ENCODE results near the gene PIGQ. TPM values are rescaled to one million over a fixed set of nuclear protein-coding genes. Genes with fewer than 3 reads are reported as not detected.
A peak's percentile ranks its signal among the peaks of the same experiment; 100 is the strongest.

The PIGQ gene
- total and polyA plus RNA-seq, 2 of the 4 experiments (the other 2 are of a cell fraction), result 5.9 to 36.8 TPM

DNA sequence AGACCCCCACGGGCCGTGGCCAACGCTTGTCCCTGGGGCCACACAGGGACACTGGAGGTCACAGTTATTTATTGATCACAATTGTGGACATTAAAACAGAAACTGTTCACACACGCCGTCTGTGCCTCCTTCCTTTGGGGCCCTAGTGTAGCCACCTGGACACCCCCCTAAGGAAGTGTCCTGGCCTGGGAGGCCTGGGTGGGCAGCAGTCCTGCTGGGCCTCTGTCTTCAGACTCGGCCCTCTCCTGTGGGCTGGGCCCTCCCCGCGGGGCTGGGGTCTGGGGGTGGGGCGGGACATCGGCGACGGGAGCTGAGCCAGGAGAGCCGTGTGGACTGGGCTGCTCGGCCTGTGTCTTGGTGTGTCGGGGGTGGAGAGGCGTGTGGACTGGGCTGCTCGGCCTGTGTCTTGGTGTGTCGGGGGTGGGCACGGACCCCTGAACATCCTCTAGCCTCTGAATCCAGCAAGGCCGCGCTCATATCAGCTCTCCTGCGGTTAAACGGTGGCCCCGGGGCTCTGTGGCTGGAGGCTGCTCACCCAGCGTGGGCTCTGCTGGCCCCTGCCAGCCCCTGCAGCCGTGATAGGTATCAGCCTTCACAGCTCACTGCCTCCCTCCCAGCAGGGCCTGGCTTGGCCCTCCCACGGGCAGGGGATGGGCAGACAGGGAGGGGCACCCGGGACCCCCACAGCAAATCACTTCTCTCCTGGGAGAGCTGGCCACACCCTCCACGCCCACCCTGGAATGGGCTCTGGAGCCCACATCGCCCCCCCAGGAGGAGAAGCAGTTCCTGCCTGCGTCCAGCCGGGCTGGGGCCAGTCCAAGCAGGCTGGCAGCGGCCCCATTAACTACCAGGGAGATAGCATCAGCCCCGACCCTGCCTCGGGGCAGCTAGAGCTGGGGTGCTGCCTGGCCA is 4.1 kb upstream of the PIGQ start:
- H3K4me2 ChIP-seq (ENCODE audit: low read depth, low read length), result no peak overlapping the region
- H3K79me1 ChIP-seq (ENCODE audit: low read depth in 1 of 2, low read length in 2 of 2), result peaks cover 0 to 7% of the 10 kb centered on the region in 2 experiments; a peak in 2 of 4 replicates
- peak overlapping the region; percentile 9; the same call in 1 of the 2 replicates for H4K5ac ChIP-seq (ENCODE audit: low read depth, low read length)
- H3K36me3 ChIP-seq (ENCODE audit: control insufficient read depth, insufficient read depth, low read length), result no peaks in the 10 kb centered on the region
- peaks cover 4% of the 10 kb centered on the region for H3K9me1 ChIP-seq (ENCODE audit: insufficient read depth, low read length)
- no peak overlapping the region for H2BK15ac ChIP-seq (ENCODE audit: low read depth, low read length)
- H3K23ac ChIP-seq (ENCODE audit: low read depth, low read length), result no peak overlapping the region
- no peak overlapping the region for H3K27ac ChIP-seq (ENCODE audit: insufficient read depth, low read length)
- H2AFZ ChIP-seq (replicated peaks; ENCODE audit: low read length, poor library complexity), result peak overlapping the region; percentile 69
- H3K9ac ChIP-seq (ENCODE audit: low read depth, low read length), result no peak overlapping the region
- TF ChIP-seq RCOR1 (IDR thresholded peaks at IDR 0.05; ENCODE audit: insufficient replicate concordance, low read length), result no peak
- no peak for TF ChIP-seq MAFK (IDR thresholded peaks at IDR 0.05; ENCODE audit: low read depth, low read length)
- TF ChIP-seq, protein P1, sequence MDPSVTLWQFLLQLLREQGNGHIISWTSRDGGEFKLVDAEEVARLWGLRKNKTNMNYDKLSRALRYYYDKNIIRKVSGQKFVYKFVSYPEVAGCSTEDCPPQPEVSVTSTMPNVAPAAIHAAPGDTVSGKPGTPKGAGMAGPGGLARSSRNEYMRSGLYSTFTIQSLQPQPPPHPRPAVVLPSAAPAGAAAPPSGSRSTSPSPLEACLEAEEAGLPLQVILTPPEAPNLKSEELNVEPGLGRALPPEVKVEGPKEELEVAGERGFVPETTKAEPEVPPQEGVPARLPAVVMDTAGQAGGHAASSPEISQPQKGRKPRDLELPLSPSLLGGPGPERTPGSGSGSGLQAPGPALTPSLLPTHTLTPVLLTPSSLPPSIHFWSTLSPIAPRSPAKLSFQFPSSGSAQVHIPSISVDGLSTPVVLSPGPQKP (IDR thresholded peaks at IDR 0.05; ENCODE audit: borderline replicate concordance, low read depth, low read length), result no peak
- TF ChIP-seq MAZ (IDR thresholded peaks at IDR 0.05; ENCODE audit: borderline replicate concordance, low read depth, low read length), result no peak
- TF ChIP-seq MXI1 (IDR thresholded peaks at IDR 0.05; ENCODE audit: borderline replicate concordance, low read depth, low read length), result no peak
- TF ChIP-seq BHLHE40 (IDR thresholded peaks at IDR 0.05; ENCODE audit: low read depth, low read length), result no peak
- TF ChIP-seq CEBPB (IDR thresholded peaks at IDR 0.05; ENCODE audit: low read depth, low read length), result no peak
- TF ChIP-seq, protein P2, sequence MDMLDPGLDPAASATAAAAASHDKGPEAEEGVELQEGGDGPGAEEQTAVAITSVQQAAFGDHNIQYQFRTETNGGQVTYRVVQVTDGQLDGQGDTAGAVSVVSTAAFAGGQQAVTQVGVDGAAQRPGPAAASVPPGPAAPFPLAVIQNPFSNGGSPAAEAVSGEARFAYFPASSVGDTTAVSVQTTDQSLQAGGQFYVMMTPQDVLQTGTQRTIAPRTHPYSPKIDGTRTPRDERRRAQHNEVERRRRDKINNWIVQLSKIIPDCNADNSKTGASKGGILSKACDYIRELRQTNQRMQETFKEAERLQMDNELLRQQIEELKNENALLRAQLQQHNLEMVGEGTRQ (IDR thresholded peaks at IDR 0.05; ENCODE audit: low read depth, low read length), result no peak
- TF ChIP-seq POLR2A (IDR thresholded peaks at IDR 0.05; ENCODE audit: low read depth, low read length), result no peak
- TF ChIP-seq CHD1 (IDR thresholded peaks at IDR 0.05; ENCODE audit: low read depth, low read length), result no peak
- TF ChIP-seq, protein P3, sequence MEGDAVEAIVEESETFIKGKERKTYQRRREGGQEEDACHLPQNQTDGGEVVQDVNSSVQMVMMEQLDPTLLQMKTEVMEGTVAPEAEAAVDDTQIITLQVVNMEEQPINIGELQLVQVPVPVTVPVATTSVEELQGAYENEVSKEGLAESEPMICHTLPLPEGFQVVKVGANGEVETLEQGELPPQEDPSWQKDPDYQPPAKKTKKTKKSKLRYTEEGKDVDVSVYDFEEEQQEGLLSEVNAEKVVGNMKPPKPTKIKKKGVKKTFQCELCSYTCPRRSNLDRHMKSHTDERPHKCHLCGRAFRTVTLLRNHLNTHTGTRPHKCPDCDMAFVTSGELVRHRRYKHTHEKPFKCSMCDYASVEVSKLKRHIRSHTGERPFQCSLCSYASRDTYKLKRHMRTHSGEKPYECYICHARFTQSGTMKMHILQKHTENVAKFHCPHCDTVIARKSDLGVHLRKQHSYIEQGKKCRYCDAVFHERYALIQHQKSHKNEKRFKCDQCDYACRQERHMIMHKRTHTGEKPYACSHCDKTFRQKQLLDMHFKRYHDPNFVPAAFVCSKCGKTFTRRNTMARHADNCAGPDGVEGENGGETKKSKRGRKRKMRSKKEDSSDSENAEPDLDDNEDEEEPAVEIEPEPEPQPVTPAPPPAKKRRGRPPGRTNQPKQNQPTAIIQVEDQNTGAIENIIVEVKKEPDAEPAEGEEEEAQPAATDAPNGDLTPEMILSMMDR (conservative IDR thresholded peaks at IDR 0.05; ENCODE audit: low read depth, low read length), result no peak
- TF ChIP-seq SMC3 (IDR thresholded peaks at IDR 0.05; ENCODE audit: low read depth, low read length), result no peak
- TF ChIP-seq NFE2L2 (IDR thresholded peaks at IDR 0.05; ENCODE audit: low read depth, low read length), result no peak
- dilution Hi-C loops (cut with HindIII; ENCODE audit: low sequenced_read_pairs, unreplicated experiment), result no loop called here
- H3K56ac ChIP-seq (ENCODE audit: extremely low read depth, insufficient read depth, low read length), result no peak overlapping the region
- no peaks in the 10 kb centered on the region for H3K9me3 ChIP-seq (ENCODE audit: control insufficient read depth, insufficient read depth, low read length)
- ChIA-PET POLR2A (ENCODE audit: unreplicated experiment) (interaction anchor here (0.6 kb wide), 1 partner anchor 157 kb away, joined by 3 read pairs; no protein-coding TSS in a partner anchor), CTCF (no interaction called here)
- H3K27me3 ChIP-seq (ENCODE audit: control insufficient read depth, insufficient read depth, low read length), result peaks cover 21% of the 10 kb centered on the region
- no peak overlapping the region for H3K18ac ChIP-seq (ENCODE audit: low read depth, low read length)
- peaks cover 6% of the 10 kb centered on the region; the same call in 1 of the 2 replicates for H4K20me1 ChIP-seq (ENCODE audit: insufficient read depth, low read length)
- H2AK9ac ChIP-seq (replicated peaks; ENCODE audit: low read depth, low read length, poor library complexity), result peak overlapping the region; percentile 22
- 40% methylated on average over 14 of the region's 35 CpGs; no CpG with 5 or more reads in 1 of the 2 experiments for WGBS, 2 experiments (ENCODE audit: extremely low coverage in 2 of 2, insufficient read length in 1 of 2)
- 0 out of 2 replicates have a peak overlapping the region, but pooled peaks have one; percentile 23 for H2AK5ac ChIP-seq (ENCODE audit: low read depth, low read length)
- H3K4me3 ChIP-seq (ENCODE audit: insufficient read depth, low read depth, low read length), result no peak overlapping the region
- ATAC-seq (ENCODE audit: low read depth) (no peak), DNase-seq (peak; percentile 3)
- intact Hi-C loops (cut with micrococcal nuclease), result no loop called here
- H2BK20ac ChIP-seq (ENCODE audit: low read depth, low read length), result no peak overlapping the region
- H4K91ac ChIP-seq (ENCODE audit: insufficient read depth, low read depth, low read length), result no peak overlapping the region; the same call in 1 of the 2 replicates
- BruUV-seq (replicated peaks), result no TSS peak
- peak overlapping the region; percentile 93 to 94; a peak in 2 of 4 replicates for H4K8ac ChIP-seq (ENCODE audit: low read depth in 2 of 2, low read length in 2 of 2)
- peaks cover 19% of the 10 kb centered on the region for H3K4me1 ChIP-seq (ENCODE audit: control insufficient read depth, insufficient read depth, low read length)
- H3K4ac ChIP-seq (ENCODE audit: low read depth, low read length), result no peak overlapping the region
- in situ Hi-C loops (cut with MboI; ENCODE audit: low sequenced_read_pairs), result no loop called here
- H2BK120ac ChIP-seq (ENCODE audit: low read depth, low read length), result peak overlapping the region; percentile 27; the same call in 1 of the 2 replicates
- no peak overlapping the region for H2BK5ac ChIP-seq (ENCODE audit: low read depth, low read length, poor library complexity, severe bottlenecking)
- H3K14ac ChIP-seq (replicated peaks; ENCODE audit: low read depth, low read length), result 0 out of 2 replicates have a peak overlapping the region, but pooled peaks have one; percentile 8

Measured in IMR-90 (cell line).